NCI-H460 (cell line): ENCODE measurements around the gene GNB3. TPM values are rescaled to one million over a fixed set of nuclear protein-coding genes. Genes with fewer than 3 reads are reported as not detected.

ENCODE experiments used
- DNase-seq: peaks from one replicate; pipeline ENCODE4 v3.0.0-alpha.2; 2016; ENCODE audit warnings: low read depth; ENCODE audit errors: extremely low read depth
- total RNA-seq: library from RNA; depleted of rRNA; stranded (reverse); fragments of >200 nt; shearing (Covaris generic); gene quantifications from 2 replicates; pipeline ENCODE4 v1.2.3, GENCODE V29; 2014

The GNB3 gene
- total RNA-seq, 1 experiment from 2014 or later = 2.3 TPM

DNA sequence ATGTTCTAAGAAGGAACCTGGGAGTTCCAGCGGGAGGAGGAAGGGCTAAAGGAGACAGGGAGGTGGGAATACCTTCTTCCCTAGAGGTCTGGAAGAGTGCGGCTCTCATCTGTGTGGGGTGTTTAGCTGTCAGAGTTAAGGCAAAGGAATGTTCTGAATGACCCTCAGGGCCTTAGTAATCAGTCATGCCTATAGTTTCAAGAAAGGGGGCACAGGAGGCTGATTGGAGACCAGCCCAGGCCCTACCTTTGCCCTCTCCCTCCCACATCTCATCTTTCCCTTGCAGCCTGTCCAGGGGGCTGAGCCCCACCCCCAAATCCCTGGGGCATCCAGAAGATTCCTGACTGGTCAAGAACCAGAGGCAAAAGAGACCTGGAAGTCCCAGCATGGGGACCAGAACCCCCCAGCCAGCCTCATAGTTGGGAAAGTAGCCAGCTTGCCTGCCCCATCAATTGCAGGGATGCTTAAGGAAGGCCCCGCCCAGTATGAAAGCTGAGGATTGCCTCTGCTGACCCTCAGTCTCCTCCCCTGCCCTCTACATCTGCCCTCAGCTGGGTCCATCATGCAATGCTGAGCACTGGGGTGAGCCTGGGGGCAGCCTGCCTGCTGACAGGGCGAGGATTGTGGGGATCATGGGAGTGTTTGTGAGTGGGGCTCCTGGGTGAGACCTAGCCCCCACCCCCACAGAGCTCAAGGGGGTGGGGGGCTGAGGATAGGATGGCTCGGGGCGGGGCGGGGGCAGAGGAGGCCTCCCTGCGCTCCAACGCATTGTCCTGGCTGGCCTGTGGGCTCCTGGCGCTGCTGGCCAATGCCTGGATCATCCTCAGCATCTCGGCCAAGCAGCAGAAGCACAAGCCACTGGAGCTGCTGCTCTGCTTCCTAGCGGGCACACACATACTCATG is 17.3 kb upstream of the GNB3 start:
- no peak for DNase-seq

DNA sequence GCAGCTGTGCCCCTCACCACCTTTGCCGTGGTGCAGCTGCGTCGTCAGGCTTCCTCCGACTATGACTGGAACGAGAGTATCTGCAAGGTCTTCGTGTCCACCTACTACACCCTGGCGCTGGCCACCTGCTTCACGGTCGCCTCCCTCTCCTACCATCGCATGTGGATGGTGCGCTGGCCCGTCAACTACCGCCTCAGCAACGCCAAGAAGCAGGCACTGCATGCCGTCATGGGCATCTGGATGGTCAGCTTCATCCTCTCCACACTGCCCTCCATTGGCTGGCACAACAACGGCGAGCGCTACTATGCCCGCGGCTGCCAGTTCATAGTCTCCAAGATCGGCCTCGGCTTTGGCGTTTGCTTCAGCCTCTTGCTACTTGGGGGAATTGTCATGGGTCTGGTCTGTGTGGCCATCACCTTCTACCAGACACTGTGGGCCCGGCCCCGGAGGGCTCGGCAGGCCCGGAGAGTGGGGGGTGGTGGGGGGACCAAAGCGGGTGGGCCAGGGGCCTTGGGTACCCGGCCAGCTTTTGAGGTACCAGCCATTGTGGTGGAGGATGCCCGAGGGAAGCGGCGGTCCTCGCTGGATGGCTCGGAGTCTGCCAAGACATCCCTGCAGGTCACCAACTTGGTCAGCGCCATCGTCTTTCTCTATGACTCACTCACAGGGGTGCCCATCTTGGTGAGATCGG is 16.5 kb upstream of the GNB3 start:
- DNase-seq = no peak

DNA sequence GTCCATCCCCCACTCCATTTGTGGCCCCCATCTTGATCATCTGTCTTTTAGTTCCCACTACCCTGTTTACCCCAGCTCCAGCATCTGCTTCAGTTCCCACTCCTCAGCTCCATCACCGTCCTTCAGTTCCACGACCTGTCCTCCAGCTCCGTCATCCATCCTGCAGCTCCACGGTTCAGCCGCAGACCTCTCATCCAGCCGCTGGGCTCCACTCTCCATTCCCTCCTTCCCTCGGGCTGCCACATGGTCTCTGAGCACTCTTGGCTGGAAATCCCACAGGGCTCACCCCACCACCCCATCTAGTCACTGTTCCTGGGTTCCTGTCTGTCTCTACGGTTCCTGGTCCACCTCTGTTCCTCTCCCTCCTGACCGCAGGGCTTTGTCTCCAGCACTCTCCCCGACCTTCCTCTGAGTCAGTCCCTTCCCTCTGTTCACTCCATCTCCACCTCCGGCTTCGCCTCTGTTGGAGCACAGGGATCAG is 15.8 kb upstream of the GNB3 start:
- DNase-seq = no peak

DNA sequence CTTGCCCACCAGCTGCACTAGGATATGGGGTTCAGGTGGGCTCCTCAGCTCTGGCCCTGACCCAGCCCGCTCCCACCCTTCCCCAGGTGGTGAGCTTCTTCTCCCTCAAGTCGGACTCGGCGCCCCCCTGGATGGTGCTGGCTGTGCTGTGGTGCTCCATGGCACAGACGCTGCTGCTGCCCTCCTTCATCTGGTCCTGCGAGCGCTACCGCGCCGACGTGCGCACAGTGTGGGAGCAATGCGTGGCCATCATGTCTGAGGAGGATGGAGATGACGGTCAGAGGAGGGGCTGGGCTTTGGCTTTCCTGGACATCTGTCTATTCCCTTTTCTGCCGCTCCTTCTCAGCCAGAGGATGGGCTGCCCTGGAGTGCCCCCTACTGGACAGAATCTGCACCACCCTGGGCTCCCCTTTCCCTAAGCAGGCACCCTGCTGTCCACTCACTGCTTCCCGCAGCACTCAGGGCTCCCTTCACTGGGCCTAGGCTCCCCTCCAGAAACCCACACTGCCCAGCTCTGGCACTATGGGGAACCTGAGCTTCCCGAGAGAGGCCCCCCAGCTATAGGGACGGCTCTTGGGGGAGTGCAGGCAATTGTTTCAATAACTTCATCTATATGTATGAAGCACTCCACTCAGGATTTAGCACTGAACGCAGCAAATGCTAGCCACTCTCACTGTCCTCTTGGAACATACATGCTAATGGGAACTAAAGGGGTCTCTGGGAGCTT is 15.2 kb upstream of the GNB3 start:
- peak; percentile 69 for DNase-seq

DNA sequence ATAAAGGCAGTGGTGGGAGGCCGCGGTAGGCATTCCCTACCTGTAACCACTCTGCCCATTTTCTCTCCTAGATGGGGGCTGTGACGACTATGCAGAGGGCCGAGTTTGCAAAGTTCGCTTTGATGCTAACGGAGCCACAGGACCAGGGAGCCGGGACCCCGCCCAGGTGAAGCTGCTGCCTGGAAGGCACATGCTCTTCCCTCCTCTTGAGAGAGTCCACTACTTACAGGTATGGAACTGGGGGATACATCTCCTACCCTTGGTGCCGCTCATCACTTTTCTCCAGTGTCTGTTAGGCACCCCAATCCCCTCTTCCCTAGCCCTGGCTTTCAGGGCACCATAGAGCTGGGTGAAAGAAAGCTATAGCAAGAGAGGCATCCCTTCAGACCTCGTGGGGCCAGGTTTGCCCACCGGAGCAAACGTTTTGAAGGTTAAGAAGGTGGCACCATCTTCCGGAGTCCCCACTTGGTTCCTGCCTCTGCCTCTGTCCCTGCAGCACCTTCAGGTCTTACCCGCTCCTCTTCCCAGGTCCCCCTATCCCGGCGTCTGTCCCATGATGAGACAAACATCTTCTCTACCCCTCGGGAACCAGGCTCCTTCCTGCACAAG is 14.5 kb upstream of the GNB3 start:
- no peak for DNase-seq

DNA sequence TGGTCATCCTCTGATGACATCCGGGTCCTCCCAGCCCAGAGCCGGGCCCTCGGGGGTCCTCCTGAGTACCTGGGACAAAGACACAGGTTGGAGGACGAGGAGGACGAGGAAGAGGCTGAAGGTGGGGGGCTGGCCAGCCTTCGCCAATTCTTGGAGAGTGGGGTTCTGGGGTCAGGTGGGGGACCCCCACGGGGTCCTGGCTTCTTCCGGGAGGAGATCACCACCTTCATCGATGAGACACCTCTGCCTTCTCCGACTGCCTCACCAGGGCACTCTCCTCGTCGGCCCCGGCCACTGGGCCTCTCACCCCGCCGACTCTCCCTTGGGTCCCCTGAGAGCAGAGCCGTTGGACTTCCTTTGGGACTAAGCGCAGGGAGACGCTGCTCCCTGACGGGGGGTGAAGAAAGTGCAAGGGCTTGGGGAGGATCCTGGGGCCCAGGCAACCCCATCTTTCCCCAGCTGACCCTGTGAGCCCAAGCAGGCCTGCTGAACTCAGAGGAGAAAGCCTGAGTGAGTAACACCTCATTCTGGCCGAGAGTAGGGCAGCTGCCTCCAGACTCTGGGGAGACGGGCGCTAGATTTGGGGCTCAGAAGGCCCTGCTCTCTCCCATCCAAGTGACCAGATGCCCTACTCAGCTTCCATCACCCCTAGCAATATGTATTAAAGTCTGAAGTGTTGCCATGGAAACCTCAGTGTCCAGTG is 13.8 kb upstream of the GNB3 start:
- DNase-seq = no peak

DNA sequence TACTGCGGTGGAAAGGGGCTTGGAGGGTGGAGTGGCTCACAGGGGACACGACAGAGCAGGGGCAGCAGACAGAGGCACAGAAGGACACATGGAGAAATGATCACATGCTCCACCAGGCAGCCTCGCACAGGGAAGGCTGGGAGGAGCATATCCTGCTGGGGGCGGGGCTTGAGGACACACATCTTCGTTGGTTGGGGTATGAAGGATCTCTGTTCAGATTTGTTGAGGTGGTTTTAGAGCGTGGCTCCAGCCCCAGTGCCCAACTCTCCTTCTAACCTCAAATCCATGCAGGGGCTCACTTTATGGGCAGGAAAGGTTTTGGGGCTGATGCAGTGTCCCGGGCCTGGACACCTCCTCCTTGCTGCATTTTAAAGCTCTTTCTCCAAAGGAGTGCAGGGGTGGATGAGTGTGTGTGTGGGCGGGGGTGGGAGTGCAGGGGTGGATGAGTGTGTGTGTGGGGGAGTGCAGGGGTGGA is 13.3 kb upstream of the GNB3 start:
- DNase-seq = peak; percentile 75

DNA sequence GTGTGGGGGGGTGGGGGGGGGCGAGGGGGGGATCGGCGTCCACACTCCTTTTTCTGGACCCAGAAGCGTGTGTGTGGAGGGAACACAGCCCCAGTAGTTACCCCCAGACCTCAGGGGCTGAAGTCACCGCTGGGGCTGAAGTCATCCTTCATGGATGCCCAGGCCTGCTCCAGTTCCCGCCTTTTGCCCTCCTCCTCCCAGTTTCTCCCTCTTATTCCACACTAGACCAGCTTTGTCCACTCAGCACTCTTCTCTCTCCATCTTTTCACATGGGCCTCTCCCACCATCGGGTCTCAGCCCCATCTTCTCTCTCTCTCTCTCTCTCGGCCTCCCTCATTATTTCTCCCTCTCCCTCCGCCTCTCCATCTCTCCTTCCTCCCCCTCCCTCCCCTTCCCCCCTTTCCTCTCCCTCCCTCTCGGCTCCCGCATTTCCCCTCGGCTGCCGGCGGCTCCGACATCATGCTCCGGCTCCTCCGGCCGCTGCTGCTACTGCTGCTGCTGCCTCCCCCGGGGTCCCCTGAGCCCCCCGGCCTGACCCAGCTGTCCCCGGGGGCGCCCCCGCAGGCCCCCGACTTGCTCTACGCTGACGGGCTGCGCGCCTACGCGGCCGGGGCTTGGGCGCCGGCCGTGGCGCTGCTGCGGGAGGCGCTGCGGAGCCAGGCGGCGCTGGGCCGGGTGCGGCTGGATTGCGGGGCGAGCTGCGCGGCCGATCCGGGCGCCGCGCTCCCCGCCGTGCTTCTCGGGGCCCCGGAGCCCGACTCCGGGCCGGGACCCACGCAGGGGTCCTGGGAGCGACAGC is 12.5 kb upstream of the GNB3 start, which contains the start of gene P3H3:
Gene P3H3 (plus strand): TSS at position 426 of the 799 bp plus-strand sequence. CDS start 34 bp downstream, at position 460.
- peak; percentile 23 for DNase-seq

DNA sequence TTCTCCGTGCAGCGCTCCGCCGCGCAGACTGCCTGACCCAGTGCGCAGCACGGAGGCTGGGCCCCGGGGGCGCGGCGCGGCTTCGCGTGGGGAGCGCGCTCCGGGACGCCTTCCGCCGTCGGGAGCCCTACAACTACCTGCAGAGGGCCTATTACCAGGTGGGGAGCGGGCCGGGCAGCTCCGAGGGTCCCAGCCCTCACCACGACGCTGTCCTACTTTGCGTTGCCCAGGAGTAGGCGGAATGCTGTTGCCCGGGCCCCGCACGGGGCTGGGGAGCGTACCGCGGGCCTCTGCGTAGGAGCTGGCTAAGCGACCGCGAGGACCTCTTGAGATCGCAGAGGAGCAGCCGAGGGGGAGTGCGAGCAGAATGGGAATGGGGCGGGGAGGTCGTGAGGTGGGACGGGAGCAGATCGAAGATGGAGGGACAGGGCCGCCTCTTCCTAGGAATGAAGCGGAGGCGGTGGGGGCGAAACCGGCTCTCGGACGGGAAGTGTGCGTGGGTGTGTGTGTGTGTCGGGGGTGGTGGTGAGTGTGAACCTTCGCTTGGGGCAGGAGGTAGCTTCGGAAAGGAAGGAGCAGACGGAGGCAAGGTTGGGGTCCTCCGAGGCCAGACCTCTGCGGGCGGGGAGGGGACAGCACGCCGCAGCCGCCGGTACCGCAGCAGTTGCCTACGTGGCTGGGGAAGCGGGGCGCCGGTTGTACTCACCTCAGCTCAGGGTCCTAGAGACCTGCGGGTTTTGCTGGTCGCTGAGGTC is 11.8 kb upstream of the GNB3 start:
- DNase-seq = no peak

DNA sequence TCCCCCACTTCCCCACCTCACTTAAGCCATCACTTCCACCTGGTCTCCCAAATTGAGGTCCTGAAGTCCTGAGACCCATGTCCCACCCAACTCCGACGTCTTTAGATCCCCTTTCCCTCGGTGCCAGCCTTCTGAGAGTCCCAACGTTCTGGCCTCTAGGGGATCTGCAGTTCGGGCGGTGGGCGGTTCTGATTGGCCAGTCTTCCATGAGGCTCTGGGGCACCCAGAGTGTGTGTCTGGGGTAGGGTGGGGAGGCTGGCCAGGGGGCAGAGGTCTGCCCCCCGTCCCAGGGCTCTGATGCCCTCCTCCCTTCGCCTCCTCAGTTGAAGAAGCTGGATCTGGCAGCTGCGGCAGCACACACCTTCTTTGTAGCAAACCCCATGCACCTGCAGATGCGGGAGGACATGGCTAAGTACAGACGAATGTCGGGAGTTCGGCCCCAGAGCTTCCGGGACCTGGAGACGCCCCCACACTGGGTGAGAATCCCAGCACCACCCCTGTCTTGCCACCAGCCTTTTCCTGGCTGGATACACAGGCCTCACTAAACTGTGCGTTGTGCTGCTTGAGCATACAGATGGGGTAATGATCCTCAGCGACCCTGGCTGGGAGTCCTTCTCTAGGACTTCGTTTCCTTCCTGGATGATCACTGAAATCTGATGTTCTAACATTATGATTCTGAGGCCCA is 11.0 kb upstream of the GNB3 start:
- no peak for DNase-seq

DNA sequence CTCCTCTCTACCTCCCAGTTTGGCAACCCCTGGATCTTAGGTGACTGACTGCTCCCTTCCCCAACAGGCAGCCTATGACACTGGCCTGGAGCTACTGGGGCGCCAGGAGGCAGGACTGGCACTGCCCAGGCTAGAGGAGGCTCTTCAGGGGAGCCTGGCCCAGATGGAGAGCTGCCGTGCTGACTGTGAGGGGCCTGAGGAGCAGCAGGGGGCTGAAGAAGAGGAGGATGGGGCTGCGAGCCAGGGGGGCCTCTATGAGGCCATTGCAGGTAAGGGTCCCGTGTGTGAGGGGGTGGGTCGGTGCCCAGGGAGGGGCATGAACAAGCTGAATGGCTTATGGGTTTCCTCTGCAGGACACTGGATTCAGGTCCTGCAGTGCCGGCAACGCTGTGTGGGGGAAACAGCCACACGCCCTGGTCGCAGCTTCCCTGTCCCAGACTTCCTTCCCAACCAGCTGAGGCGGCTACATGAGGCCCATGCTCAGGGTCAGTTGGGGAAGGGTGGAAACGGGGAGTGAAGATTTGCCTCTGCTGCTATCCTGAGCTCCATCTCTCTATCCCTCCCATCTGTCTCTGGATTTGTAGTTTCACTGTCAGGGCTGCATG is 10.3 kb upstream of the GNB3 start:
- no peak for DNase-seq

DNA sequence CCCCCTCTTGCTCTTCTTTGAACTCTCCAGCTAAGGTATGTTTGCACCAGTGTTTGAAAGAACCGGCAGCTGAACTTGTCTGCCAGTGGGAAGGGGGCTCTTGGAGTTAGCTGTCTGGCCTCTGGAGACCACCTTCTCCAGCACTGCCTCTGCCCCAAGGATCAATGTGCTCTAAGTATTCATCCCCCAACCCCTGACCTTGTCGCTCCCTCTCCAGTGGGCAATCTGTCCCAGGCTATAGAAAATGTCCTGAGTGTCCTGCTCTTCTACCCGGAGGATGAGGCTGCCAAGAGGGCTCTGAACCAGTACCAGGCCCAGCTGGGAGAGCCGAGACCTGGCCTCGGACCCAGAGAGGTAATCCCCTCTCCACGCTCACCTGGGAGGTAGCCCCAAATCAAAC is 9.7 kb upstream of the GNB3 start:
- DNase-seq = no peak

DNA sequence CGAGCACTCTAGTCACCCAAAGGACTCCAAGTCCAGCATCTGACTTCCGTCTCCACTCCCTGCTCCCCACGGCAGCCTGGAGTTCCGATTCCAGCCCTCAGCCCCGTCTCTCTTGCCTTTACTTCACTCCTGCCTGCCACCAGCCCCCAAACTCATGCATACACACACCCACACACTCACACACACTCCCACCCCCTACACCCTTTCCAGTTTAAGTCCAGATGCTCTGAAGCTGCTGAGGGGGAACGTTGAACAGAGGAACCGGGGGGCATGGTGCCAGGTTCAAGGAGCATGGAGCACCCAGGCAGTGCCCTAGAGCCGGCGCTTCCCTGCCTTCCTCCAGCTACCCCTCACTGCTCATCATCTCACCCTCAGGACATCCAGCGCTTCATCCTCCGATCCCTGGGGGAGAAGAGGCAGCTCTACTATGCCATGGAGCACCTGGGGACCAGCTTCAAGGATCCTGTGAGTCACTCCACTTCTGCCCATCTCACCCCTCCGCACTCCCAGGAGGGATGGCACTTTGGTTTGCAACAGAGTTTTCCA is 9.2 kb upstream of the GNB3 start:
- no peak for DNase-seq

DNA sequence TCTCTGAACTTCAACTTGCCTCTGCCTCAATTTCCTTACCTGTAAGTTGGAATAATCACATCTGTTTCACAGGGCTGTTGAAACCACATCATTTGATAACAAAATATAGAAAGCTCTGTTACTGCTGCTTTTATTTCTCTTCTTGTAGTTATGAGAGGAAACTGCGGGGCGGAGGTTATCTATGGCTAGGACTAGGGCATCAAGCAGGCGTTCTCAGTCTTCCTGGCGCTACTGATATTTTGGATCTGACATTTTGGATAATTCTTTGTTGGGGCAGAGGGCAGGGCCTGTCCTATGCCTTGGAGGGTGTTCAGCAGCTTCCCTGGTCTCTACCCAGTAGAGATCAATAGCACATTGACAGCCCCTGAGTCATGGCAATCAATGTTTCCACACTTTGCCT is 8.6 kb upstream of the GNB3 start:
- DNase-seq = no peak

DNA sequence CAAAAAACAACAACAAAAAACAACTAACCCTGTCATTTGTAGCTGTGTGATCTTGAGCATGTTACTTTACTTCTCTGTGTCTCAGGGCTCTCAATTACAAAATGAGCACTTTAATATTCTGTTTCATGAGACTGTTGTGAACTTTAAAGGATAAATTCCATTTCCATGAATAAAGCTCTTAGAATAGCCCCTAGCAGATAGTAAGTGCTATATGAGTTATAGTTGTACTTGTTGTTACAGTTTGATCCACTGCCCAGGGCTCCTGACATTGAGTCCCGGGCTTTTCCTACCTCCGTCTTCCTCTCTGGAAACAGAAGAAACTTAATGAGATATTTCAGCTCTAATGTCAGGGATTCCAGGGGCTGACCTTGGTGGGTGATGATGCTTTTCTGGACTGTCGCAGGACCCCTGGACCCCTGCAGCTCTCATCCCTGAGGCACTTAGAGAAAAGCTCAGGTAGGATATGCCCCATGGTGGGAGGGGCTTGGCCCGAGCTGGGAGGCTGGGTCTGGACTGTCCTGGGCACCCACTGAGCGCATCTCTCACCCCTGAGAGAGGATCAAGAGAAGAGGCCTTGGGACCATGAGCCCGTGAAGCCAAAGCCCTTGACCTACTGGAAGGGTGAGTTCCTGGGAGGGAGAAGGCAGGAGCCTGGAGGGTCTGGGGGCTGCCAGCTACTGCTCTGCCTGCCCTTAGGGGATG is 7.4 kb upstream of the GNB3 start:
- no peak for DNase-seq

DNA sequence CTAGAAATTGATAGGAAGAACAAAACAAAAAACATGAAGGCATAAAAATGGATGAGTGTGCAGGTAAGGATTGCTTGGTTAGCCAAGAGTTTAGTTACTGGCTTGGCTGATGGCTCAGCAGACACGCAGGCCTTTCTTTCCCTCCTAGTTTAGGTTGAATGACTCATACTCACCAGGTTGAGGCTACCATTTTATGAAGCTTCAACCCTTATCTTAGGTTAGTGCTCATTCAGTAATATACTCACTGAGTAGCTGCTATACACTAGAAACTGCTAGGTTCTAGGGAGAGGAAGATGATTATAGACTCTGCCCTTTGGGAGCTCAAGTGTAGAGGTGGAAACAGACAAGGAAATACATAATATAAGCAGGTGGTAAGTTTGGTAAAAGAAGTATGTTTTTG is 6.5 kb upstream of the GNB3 start:
- DNase-seq = no peak

DNA sequence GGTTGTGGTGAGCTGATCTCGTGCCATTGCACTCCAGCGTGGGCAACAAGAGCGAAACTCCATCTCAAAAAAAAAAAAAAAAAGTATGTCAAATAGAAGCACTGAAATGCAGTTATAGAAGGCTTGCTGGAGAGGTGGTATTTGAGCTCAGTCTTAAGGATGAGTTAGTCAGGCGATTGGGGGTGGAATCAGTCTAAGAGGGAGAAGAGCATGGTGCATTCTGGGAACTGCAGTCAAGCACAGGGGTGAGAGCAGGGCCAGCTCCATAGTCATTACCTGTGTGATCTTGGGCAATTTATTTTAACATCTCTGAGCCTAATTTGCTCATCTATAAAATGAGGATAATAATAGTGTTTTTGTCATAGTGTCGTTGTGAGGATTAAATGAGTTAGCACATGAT is 5.9 kb upstream of the GNB3 start:
- DNase-seq = no peak
